Testis (tissue), 2 donors: ENCODE measurements around the gene ANGEL2.

Experiments used
- CTCF ChIP-seq, 3 experiments: fragments of 450-650 bp in 2 of 3; fragments of 200-600 bp in 1 of 3; sonication (generic) in 1 of 3; IDR thresholded peaks; one replicate each; pipeline ENCODE4 v1.5.1; 2016 to 2019; ENCODE audit warnings: antibody characterized with exemption in 3 of 3, mild to moderate bottlenecking in 2 of 3, moderate library complexity in 1 of 3
- POLR2A ChIP-seq: fragments of 450-650 bp; IDR thresholded peaks from one replicate; pipeline ENCODE4 v1.6.1; 2017; ENCODE audit warnings: antibody characterized with exemption, mild to moderate bottlenecking, moderate library complexity

GRCh38 chr1:213034713-213035112 is 19.0 kb upstream of the ANGEL2 start:
- TF ChIP-seq CTCF (IDR thresholded peaks at IDR 0.05) = no peak
- TF ChIP-seq POLR2A = no peak
